SKM-1 treated with dmso at 0.1 percent for 144 hours (cell line): ENCODE results near the gene CFAP300.

Experiments
- DNase-seq: peaks from one replicate; lab custom pipeline; 2025; ENCODE audit not compliant: unreplicated experiment; lab: John Stamatoyannopoulos, UW

CFAP300 gene

DNA sequence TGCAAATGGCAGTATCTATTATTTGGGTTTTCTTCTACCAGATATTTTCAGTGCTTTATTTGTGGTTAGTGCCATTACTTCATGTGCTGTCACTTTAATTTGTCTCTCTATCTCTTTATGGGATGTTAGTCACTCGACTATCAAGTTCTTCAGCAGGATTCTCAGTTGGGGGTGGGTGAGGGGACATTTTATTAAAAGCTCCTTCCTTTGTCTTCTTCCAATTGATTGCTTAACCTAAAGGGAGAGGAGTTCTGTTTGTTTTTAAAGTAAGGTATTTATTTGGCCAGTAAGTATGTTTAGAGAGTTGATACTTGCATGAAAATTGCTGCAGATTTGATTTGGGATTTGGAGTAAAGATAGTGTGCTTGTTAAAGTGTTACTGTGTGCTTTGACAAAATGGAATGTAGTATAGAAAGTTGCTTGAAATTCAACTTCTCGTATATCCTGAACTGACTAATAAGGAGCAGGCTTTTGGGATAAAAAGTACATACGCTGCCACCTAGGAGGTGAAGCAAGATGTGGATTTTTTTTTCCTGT lies 73.3 kb downstream of the CFAP300 start:
- DNase-seq = no peak

DNA sequence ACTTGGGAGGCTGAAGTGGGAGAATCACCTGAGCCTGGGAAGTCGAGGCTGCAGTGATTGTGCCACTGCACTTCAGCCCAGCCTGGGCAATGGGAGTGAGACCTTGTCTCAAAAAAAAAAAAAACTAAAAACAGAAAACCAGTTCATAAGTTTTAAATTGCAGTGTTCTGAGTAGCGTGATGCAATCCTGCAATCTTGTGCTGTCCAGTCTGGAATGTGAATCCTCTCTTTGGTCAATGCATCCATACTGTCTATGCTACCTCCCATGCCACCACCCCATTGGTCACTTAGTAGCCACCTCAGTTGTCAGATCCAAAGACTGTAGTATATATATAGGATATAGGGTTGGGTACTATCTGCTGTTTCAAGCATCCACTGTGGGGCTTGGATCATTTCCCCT lies 74.1 kb downstream of the CFAP300 start:
- no peak for DNase-seq
